K562 (cell line): ENCODE data around the gene MAP3K2. TPM values are rescaled to one million over a fixed set of nuclear protein-coding genes. Genes with fewer than 3 reads are reported as not detected.

Source experiments
- CREBBP ChIP-seq: IDR thresholded peaks from one replicate; pipeline ENCODE4 v1.6.1; 2012; ENCODE audit warnings: low read depth, mild to moderate bottlenecking, control low read depth, inconsistent platforms, low read length
- DMBX1 ChIP-seq: fragments of 250-450 bp; sonication (Bioruptor Pico); IDR thresholded peaks from 2 replicates; pipeline ENCODE4 v1.8.0; 2022; ENCODE audit warnings: inconsistent platforms, mild to moderate bottlenecking, moderate library complexity, borderline replicate concordance
- E2F1 ChIP-seq: sonication (generic); formaldehyde crosslinking; IDR thresholded peaks from 2 replicates; pipeline ENCODE4 v1.8.1; 2023; ENCODE audit warnings: mild to moderate bottlenecking, missing genetic modification reagents, moderate library complexity
- ELF1 ChIP-seq: fragments of 200-800 bp; sonication (Bioruptor generic); IDR thresholded peaks from 2 replicates; pipeline ENCODE4 v1.6.1; 2016; ENCODE audit warnings: missing genetic modification characterization, missing compliant biosample characterization
- FOXP4 ChIP-seq: sonication (generic); formaldehyde crosslinking; IDR thresholded peaks from 2 replicates; pipeline ENCODE4 v1.8.0; 2022; ENCODE audit warnings: mild to moderate bottlenecking, missing genetic modification reagents, borderline replicate concordance
- HDAC1 ChIP-seq, 2 experiments: fragments of 450-650 bp; IDR thresholded peaks; 2 replicates each; pipeline ENCODE4 v1.6.1; 2016 to 2017; ENCODE audit warnings: inconsistent platforms in 1 of 2, mild to moderate bottlenecking in 1 of 2, moderate library complexity in 1 of 2
- MCM2 ChIP-seq: fragments of 450-650 bp; IDR thresholded peaks from 2 replicates; pipeline ENCODE4 v1.6.1; 2017; ENCODE audit warnings: low read depth, mild to moderate bottlenecking
- RBBP5 ChIP-seq: fragments of 200-600 bp; sonication (generic); IDR thresholded peaks from 2 replicates; pipeline ENCODE4 v1.6.1; 2012; ENCODE audit warnings: borderline replicate concordance, mild to moderate bottlenecking, low read length, control low read depth, inconsistent platforms; ENCODE audit not compliant: insufficient read depth, poor library complexity, severe bottlenecking
- SIRT6 ChIP-seq: IDR thresholded peaks from one replicate; pipeline ENCODE4 v1.6.1; 2012; ENCODE audit warnings: low read depth, mild to moderate bottlenecking, control low read depth, inconsistent platforms, low read length, moderate library complexity
- STAT6 ChIP-seq: sonication (generic); formaldehyde crosslinking; IDR thresholded peaks from 2 replicates; pipeline ENCODE4 v1.8.1; 2023; ENCODE audit warnings: mild to moderate bottlenecking, missing genetic modification reagents
- ZNF280B ChIP-seq: fragments of 250-450 bp; sonication (Bioruptor Pico); IDR thresholded peaks from 2 replicates; pipeline ENCODE4 v1.5.1; 2021; ENCODE audit warnings: mild to moderate bottlenecking
- ZNF592 ChIP-seq: fragments of 450-650 bp; IDR thresholded peaks from 2 replicates; pipeline ENCODE4 v1.6.1; 2017; ENCODE audit warnings: antibody characterized with exemption, mild to moderate bottlenecking
- polyA plus RNA-seq, 8 experiments: library from polyadenylated mRNA; depleted of rRNA in 4 of 8; stranded (reverse) in 5 of 8; unstranded in 3 of 8; fragments of >200 nt; fragmentation: Nextera tagmentation in 2 of 8; fragmentation: Illumina TruSeq in 1 of 8; extraction: Ambion mirVana in 2 of 8; extraction: Trizol in 1 of 8; gene quantifications; 2 replicates each; pipeline versions ENCODE4 v1.2.1 to v1.2.3, GENCODE V29; 2011 to 2014; ENCODE audit warnings: inconsistent platforms in 1 of 8, missing spikeins in 1 of 8
- total RNA-seq, 7 experiments: library from RNA; depleted of rRNA in 6 of 7; stranded (reverse); fragments of >200 nt in 6 of 7; fragmentation: Illumina TruSeq in 2 of 7; extraction: Trizol in 2 of 7; gene quantifications; 2 replicates each; pipeline versions ENCODE4 v1.2.1 to v1.2.3, GENCODE V29; 2011 to 2021; ENCODE audit warnings: low replicate concordance in 1 of 7

MAP3K2 gene
- total and polyA plus RNA-seq, 9 of the 15 experiments (the other 6 are each of a cell fraction or from before 2014, with no cell fraction given): 1.2 to 14.2 (median 5.7) TPM

- TF ChIP-seq FOXP4 (CRISPR knock-in tag) (no peak), STAT6 (CRISPR knock-in tag) (0 out of 2 replicates have a peak, but pooled peaks have one; percentile 43), HDAC1 (IDR thresholded peaks at IDR 0.05) (peak in 1 of 2 experiments; percentile 35; a peak in 1 of 4 replicates), ZNF280B (CRISPR knock-in tag) (no peak), ELF1 (tag) (no peak), E2F1 (CRISPR knock-in tag) (no peak; the same call in 1 of the 2 replicates), ZNF592 (peak; percentile 64), RBBP5 (no peak), CREBBP (no peak), MCM2 (no peak), SIRT6 (no peak), DMBX1 (CRISPR knock-in tag) (0 out of 2 replicates have a peak, but pooled peaks have one; percentile 47)
Observed at GRCh38 chr2:127415593-127416505, 28.1 kb upstream of the MAP3K2 start (continued).
